Small intestine (tissue), 7 donors: Measurements from ENCODE around the gene FLNC. TPM values are rescaled to one million over a fixed set of nuclear protein-coding genes. Genes with fewer than 3 reads are reported as not detected.
A peak's percentile ranks its signal among the peaks of the same experiment; 100 is the strongest.

Source experiments
- DNase-seq, 2 donors: peaks; one replicate each; pipeline versions ENCODE4 v3.0.0 to v3.0.0-alpha.2; 2013
- FAIRE-seq: peaks from 2 replicates; lab custom pipeline; 2012; peaks lifted over from hg19 to GRCh38; lab: Jason Lieb, UNC
- H3K27ac ChIP-seq, 3 donors: one replicate each; pipeline ENCODE4 v1.5.1; 2013; ENCODE audit warnings: low read length in 2 of 3, mild to moderate bottlenecking in 2 of 3, control low read depth in 1 of 3, inconsistent platforms in 1 of 3, low read depth in 1 of 3, moderate library complexity in 1 of 3
- H3K27me3 ChIP-seq, 3 donors: one replicate each; pipeline ENCODE4 v1.6.1; 2013; ENCODE audit warnings: low read length in 3 of 3, inconsistent platforms in 1 of 3; ENCODE audit not compliant: control insufficient read depth in 3 of 3, insufficient read depth in 3 of 3
- H3K36me3 ChIP-seq, 3 donors: one replicate each; pipeline ENCODE4 v1.6.1; 2013; ENCODE audit warnings: low read length in 3 of 3, inconsistent platforms in 1 of 3, low read depth in 1 of 3, mild to moderate bottlenecking in 1 of 3, moderate library complexity in 1 of 3; ENCODE audit not compliant: control insufficient read depth in 3 of 3, insufficient read depth in 2 of 3
- H3K4me1 ChIP-seq, 3 donors: one replicate each; pipeline ENCODE4 v1.6.1; 2013; ENCODE audit warnings: low read length in 2 of 3, inconsistent platforms in 1 of 3, low read depth in 1 of 3, mild to moderate bottlenecking in 1 of 3, moderate library complexity in 1 of 3; ENCODE audit not compliant: control insufficient read depth in 3 of 3, insufficient read depth in 2 of 3
- H3K4me3 ChIP-seq, 3 donors: one replicate each; pipeline ENCODE4 v1.5.1; 2013; ENCODE audit warnings: low read length in 3 of 3, control low read depth in 1 of 3, inconsistent platforms in 1 of 3, low read depth in 1 of 3, mild to moderate bottlenecking in 1 of 3, moderate library complexity in 1 of 3
- H3K9me3 ChIP-seq, 2 donors: one replicate each; pipeline ENCODE4 v1.6.1; 2013; ENCODE audit warnings: low read depth in 1 of 2, low read length in 1 of 2; ENCODE audit not compliant: control insufficient read depth in 2 of 2, insufficient read depth in 1 of 2
- WGBS, 3 donors: extraction: QIAGEN DNeasy Blood & Tissue Kit; methylation state at CpG; one replicate each; pipeline ENCODE4 v1.1.7; 2013; 5-methylcytosine and 5-hydroxymethylcytosine counted together
- polyA plus RNA-seq, 4 donors: library from polyadenylated mRNA; stranded (reverse) in 3 of 4; unstranded in 1 of 4; fragments of 200-250 nt in 3 of 4; fragments of 120-200 nt in 1 of 4; gene quantifications; one replicate each; pipeline versions ENCODE4 v1.2.1 to v1.2.3, GENCODE V29; 2013
- donor health status: healthy with polysubstance abuse.
- donor health status: control.
- donor health status: control.
- donor health status: Bipolar disorder and iron deficiency.
- donor health status: healthy.

FLNC gene
- polyA plus RNA-seq, 4 donors: 8.1 to 31.9 (median 11.5) TPM

DNA sequence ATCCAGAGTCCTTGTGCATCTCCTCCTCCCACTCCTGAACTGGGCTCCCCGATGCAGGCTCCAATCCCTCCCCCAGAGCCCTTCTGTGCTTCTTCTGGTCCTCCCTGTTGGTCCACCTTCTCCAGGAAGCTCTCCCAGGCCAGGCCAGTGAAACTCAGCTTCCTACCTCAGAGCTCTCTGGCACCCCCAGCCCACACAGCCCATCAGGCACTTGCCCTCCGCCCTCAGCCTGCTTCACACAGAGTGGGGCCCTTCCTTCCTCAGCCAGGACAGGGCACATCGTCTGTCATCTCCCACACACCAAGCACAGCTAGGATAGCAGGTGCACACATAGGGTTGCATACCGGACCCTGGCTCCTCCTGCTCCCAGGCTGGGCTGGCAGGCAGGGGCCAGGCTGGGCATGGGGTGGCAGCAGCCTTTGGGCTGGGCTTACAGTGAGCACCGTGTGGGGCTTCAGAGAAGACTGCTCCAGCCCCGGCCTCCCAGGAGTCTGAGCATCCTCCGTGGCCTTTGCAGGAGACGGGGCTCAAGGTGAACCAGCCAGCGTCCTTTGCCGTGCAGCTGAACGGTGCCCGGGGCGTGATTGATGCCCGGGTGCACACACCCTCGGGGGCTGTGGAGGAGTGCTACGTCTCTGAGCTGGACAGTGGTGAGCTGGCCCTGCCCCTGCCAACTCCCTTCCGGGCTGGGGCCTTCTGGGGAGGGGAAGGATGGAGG, 26.0 kb downstream of the FLNC start:
- Histone ChIP-seq H3K27me3 (no peaks in the 10 kb centered on the region), H3K9me3 (no peaks in the 10 kb centered on the region), H3K4me3 (no peak overlapping the region), H3K27ac (no peak overlapping the region), H3K4me1 (no peaks in the 10 kb centered on the region), H3K36me3 (peaks cover 0 to 67% (median 2%) of the 10 kb centered on the region in 3 donors)
- 79 to 85% (median 80%) methylated on average over 17 of the region's 17 CpGs for WGBS, 3 donors
- FAIRE-seq (no peak), DNase-seq (no peak)

DNA sequence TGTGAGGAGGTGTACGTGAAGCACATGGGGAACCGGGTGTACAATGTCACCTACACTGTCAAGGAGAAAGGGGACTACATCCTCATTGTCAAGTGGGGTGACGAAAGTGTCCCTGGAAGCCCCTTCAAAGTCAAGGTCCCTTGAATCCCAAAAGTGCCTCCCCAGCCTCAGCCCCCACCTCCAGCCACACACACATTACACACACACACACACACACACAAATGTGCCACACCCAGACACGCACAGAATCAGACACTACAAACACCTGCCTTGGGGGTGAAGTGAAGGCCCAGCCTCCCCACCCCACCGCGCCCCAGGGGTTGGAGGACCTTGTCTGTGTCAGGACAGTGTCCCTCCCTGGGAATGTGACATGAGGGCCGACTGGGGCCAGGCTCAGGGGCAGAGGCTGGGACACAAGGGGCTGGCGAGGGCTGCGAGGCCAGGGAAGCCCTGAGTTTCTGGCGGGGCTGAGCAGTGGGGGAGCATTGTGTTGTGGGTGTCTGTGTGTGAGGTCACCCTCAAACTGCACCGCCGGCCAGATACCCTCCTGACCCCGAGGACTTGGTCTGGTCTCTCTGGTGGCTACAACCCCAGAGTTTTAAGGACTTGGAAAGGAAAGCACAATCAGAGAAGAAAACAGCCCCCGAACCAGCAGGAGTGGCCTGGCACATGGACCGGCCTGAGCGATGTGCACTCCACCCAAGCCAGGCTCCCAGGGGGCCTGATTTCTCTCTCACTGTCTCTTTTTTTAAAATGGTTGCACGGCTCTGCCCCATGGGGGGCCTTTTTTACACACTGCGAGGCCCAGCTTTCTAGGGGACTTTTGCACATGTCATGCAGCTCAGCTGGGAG, 28.4 kb downstream of the FLNC start:
- H3K4me3 ChIP-seq: no peak overlapping the region
- H3K36me3 ChIP-seq: peaks cover 0 to 46% (median 0%) of the 10 kb centered on the region in 3 donors
- WGBS, 3 donors: 68 to 78% (median 71%) methylated on average over 16 to 18 of the region's 18 CpGs
- no peak for DNase-seq
- no peaks in the 10 kb centered on the region for H3K9me3 ChIP-seq
- no peak overlapping the region for H3K27ac ChIP-seq
- peaks cover 0 to 3% (median 0%) of the 10 kb centered on the region in 3 donors for H3K4me1 ChIP-seq
- FAIRE-seq: no peak
- H3K27me3 ChIP-seq: no peaks in the 10 kb centered on the region

DNA sequence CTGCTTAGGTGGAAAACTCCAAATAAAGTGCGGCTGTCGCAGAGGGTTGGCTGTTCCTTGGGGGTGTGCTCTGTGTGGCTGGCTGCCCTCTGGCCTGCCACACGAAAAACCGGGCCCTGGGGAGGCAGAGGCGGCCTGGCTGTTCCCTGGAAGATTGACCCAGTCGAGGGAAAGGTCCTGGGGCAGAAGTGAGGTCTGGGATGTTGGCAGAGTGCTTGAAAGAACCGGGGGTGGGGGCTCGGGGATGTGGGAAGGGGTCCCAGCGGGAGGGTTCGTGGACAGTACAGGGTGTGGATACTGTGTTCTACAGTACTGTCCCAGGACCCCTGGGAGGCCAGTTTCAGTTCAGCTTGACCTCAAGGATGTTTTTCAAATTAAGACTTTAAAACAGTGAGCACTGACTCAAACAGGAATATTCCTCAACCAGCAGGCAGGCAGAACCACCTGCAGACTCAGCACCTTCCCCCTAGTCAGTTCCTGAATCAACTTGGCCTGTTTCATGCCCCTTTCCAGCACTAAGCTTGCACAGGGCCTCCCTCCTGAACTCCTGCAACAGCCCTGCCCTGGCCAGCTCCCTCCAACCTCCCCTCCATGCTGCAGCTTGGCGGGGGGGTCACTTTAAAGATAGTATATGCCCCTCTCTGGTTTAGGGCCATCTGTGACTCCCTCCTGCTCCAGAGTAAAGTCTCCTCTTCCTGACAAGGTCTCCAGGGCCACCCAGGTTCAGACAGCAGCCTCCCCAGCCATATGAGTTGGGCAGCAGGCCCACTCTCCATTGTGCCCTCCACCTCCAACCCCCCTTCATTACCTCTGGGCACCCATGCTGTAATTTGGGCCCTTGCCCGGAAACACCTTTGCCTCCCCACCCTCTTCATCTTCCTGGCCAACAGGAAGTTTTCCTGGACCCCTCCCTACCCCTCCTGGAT, 29.3 kb downstream of the FLNC start:
- no peak for FAIRE-seq
- H3K4me3 ChIP-seq: no peak overlapping the region
- no peak for DNase-seq
- peaks cover 0 to 3% (median 0%) of the 10 kb centered on the region in 3 donors for H3K4me1 ChIP-seq
- H3K36me3 ChIP-seq: peaks cover 0 to 38% (median 0%) of the 10 kb centered on the region in 3 donors
- H3K9me3 ChIP-seq: no peaks in the 10 kb centered on the region
- H3K27ac ChIP-seq: no peak overlapping the region
- no peaks in the 10 kb centered on the region for H3K27me3 ChIP-seq
- WGBS, 3 donors: 65 to 70% (median 68%) methylated on average over 12 of the region's 12 CpGs

DNA sequence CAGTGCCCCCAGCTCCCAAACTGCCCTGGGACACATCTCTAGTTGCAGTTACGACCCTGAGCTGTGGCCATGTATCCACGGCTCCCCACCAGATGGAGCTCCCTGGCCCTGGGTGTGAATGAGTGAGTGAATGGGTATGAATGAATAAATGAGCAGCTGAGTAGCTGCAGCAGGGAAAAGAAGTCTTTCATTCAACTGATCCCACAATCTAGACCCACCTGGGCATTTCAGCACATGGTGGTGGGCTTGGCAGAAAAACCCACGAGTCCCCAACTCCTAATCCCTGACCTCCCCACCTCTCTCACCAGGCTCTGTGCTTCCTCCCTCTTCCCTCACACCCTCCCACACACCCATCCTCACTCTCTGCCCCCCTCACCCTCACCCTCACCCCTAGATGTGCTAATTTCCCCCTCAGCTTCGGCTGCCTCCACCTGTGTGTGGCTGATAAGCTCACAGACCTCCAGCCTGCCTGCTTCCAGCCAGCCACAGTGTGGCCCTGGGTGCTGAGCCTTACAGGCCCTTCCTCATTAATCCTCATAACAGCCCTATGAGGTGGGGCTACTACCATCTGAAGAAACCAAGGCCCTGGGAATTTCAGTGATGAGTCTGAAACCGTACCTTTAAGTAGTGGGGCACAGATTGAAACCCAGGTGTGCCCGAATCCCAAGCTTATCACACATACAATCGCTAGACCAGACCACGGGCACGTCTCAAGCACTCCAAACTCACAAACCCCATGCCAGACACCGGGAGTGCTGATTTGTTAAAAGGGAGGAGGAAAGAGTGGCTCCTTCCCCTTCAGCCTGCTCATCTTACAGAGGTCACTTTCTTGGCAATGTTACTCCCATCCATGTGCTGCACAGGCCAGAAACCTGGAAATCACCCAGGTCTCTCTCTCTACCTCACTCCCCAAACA, 30.2 kb downstream of the FLNC start:
- 49 to 54% (median 52%) methylated on average over 10 of the region's 10 CpGs for WGBS, 3 donors
- H3K4me3 ChIP-seq: no peak overlapping the region
- H3K27ac ChIP-seq: no peak overlapping the region
- DNase-seq (no peak), FAIRE-seq (no peak)
- no peaks in the 10 kb centered on the region for H3K9me3 ChIP-seq
- H3K27me3 ChIP-seq: no peaks in the 10 kb centered on the region
- peaks cover 0 to 3% (median 0%) of the 10 kb centered on the region in 3 donors for H3K4me1 ChIP-seq
- H3K36me3 ChIP-seq: peaks cover 0 to 38% (median 2%) of the 10 kb centered on the region in 3 donors

DNA sequence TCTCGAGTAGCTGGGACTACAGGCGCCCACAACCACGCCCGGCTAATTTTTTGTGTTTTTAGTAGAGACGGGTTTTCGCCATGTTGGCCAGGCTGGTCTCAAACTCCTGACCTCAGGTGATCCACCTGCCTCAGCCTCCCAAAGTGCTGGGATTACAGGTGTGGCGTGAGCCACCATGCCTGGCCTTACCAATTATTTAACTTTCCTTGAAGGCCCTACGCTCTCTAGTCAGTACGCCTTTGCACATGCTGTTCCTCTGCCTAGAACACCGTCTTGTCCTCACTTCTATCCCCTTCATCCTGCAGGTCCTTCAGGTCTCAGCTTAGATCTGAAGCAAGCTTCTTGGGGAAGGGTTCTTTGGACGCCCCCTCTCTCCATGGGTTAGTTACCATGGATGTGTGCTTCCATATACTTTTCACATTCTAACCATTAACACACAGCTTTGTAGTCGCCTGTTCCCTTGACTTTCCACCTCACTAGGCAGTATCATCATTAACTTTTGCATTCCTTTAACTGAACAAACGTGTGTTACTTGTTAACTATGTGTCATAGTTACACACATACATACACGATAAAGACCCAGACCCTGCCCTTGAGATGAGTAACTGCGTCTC, 31.9 kb downstream of the FLNC start:
- Histone ChIP-seq H3K27ac (no peak overlapping the region), H3K27me3 (no peaks in the 10 kb centered on the region), H3K4me3 (peak overlapping the region in 2 of 3 donors; percentile 25 to 90), H3K36me3 (peaks cover 0 to 36% (median 2%) of the 10 kb centered on the region in 3 donors), H3K4me1 (peaks cover 0 to 5% (median 0%) of the 10 kb centered on the region in 3 donors), H3K9me3 (no peaks in the 10 kb centered on the region)
- DNase-seq: no peak
- WGBS, 3 donors: 70 to 71% (median 71%) methylated on average over 15 of the region's 15 CpGs
- FAIRE-seq: no peak

DNA sequence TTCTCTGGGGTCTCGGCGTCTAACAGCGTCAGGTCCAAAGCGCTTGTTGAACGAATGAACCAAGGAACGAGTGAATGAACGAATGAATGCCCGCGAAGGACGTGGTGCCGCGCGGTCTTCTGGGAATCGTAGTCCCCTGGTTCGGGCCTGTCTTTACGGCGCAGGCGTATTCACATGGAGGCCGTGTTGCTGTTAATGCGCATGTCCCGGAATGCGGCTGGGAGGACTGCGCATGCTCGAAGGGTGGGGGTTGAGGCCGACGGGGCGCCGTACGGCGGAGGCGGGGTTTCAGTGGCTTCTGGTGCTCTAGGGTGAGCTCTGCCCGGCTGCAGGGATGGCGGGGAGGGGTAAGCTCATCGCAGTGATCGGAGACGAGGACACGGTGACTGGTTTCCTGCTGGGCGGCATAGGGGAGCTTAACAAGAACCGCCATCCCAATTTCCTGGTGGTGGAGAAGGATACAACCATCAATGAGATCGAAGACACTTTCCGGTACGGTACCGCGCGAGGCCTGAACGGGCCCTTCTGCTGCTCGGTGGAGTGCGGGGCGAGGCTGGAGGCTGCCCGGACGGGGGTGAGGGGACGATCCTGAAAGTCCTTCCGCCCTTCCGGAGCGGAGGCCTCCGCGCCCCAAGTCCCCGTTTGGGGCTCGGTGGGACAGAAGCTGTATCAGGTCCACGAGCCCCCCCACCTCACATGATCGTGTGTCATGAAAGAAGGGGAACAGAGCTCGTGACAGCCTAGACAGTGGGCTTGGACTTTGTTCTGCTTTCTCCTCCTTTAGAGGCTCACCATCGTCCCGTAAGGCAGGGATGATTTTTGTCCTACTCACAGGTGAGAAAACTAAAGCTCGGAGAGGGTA, 32.6 kb downstream of the FLNC start, which contains the start of gene ATP6V1F:
ATP6V1F (plus strand) TSS at position 286 of the 862 bp plus-strand sequence; CDS start at position 335, 49 bp downstream.
- Histone ChIP-seq H3K9me3 (no peaks in the 10 kb centered on the region), H3K4me3 (peak within 1 kb of the TSS; percentile 54 to 90 (median 85)), H3K27ac (peak within 1 kb of the TSS; percentile 71 to 94 (median 73)), H3K27me3 (no peaks in the 10 kb centered on the region), H3K36me3 (peaks cover 0 to 36% (median 2%) of the 10 kb centered on the region in 3 donors), H3K4me1 (peaks cover 0 to 7% (median 0%) of the 10 kb centered on the region in 3 donors)
- WGBS, 3 donors: 0 to 1% (median 0%) methylated on average over 63 to 65 of the region's 65 CpGs
- DNase-seq (peak; percentile 99), FAIRE-seq (no peak)
